MCF 10A (cell line): Measurements from ENCODE around the gene SHPK. TPM values are rescaled to one million over a fixed set of nuclear protein-coding genes. Genes with fewer than 3 reads are reported as not detected.

Experiments
- BruUV-seq: library from RNA; stranded (reverse); fragments of 400-500 nt; replicated peaks from 2 replicates; lab custom pipeline; 2021; lab: Mats Ljungman, UMichigan
- CTCF ChIA-PET: fragments of 300-600 bp; sonication (Branson Sonifier 250); formaldehyde crosslinking; extraction: SDS; loops from one replicate; lab custom pipeline; 2021; ENCODE audit warnings: antibody characterized with exemption, inconsistent platforms; lab: Yijun Ruan, JAX
- POLR2A ChIA-PET: fragments of 300-600, 350-650 bp; sonication (Branson Sonifier 250); formaldehyde crosslinking; extraction: SDS; loops from one replicate; lab custom pipeline; 2020; ENCODE audit warnings: antibody characterized with exemption, inconsistent platforms; lab: Yijun Ruan, JAX
- DNase-seq: peaks from one replicate; pipeline ENCODE4 v3.0.0-alpha.2; 2018; ENCODE audit not compliant: unreplicated experiment
- H3K27ac Mint-ChIP-seq: one replicate; pipeline ENCODE4 v1.8.0; 2022; ENCODE audit warnings: mild to moderate bottlenecking, low read depth, mixed read lengths; ENCODE audit not compliant: unreplicated experiment
- H3K27me3 Mint-ChIP-seq: one replicate; pipeline ENCODE4 v1.8.0; 2022; ENCODE audit warnings: mixed read lengths; ENCODE audit not compliant: insufficient read depth, unreplicated experiment
- H3K36me3 Mint-ChIP-seq: one replicate; pipeline ENCODE4 v1.8.0; 2022; ENCODE audit warnings: mild to moderate bottlenecking, moderate library complexity, mixed read lengths; ENCODE audit not compliant: insufficient read depth, unreplicated experiment
- H3K4me1 Mint-ChIP-seq: one replicate; pipeline ENCODE4 v1.8.0; 2022; ENCODE audit warnings: mixed read lengths; ENCODE audit not compliant: insufficient read depth, unreplicated experiment
- H3K4me3 Mint-ChIP-seq: one replicate; pipeline ENCODE4 v1.8.0; 2022; ENCODE audit warnings: mild to moderate bottlenecking, moderate library complexity, mixed read lengths; ENCODE audit not compliant: unreplicated experiment
- H3K9me3 Mint-ChIP-seq: one replicate; pipeline ENCODE4 v1.8.0; 2022; ENCODE audit warnings: mixed read lengths; ENCODE audit not compliant: unreplicated experiment
- intact Hi-C: fragments of 100-400 bp; cut with micrococcal nuclease; formaldehyde crosslinking; loops from 2 replicates; pipeline ENCODE4 v1.14.1; 2022
- total RNA-seq: library from RNA; stranded (reverse); gene quantifications from 2 replicates; pipeline ENCODE4 v1.2.3, GENCODE V29; 2022
- TF ChIP-seq, protein P1 (sequence below): fragments of 200-600 bp; IDR thresholded peaks from one replicate; pipeline ENCODE4 v1.8.0; 2022; ENCODE audit warnings: antibody characterized with exemption, mild to moderate bottlenecking; ENCODE audit not compliant: unreplicated experiment

The SHPK gene
- total RNA-seq, 1 experiment from 2014 or later: 6.3 TPM

GRCh38 chr17:3559270-3559645, 76.8 kb downstream of the SHPK start:
- POLR2A ChIA-PET: interaction anchor here (1.4 to 1.6 kb wide), 2 partner anchors 16 to 77 kb away, joined by 9 to 10 read pairs; partner anchors contain the start of genes CTNS and SHPK
- H3K9me3 Mint-ChIP-seq: no peaks in the 10 kb centered on the region
- TF ChIP-seq, protein P1, sequence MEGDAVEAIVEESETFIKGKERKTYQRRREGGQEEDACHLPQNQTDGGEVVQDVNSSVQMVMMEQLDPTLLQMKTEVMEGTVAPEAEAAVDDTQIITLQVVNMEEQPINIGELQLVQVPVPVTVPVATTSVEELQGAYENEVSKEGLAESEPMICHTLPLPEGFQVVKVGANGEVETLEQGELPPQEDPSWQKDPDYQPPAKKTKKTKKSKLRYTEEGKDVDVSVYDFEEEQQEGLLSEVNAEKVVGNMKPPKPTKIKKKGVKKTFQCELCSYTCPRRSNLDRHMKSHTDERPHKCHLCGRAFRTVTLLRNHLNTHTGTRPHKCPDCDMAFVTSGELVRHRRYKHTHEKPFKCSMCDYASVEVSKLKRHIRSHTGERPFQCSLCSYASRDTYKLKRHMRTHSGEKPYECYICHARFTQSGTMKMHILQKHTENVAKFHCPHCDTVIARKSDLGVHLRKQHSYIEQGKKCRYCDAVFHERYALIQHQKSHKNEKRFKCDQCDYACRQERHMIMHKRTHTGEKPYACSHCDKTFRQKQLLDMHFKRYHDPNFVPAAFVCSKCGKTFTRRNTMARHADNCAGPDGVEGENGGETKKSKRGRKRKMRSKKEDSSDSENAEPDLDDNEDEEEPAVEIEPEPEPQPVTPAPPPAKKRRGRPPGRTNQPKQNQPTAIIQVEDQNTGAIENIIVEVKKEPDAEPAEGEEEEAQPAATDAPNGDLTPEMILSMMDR: no peak
- H3K4me3 Mint-ChIP-seq: no peak overlapping the region
- H3K4me1 Mint-ChIP-seq: peaks cover 24% of the 10 kb centered on the region
- BruUV-seq: no TSS peak
- H3K36me3 Mint-ChIP-seq: peaks cover 6% of the 10 kb centered on the region
- intact Hi-C loops: loop anchor here (5.0 kb wide), 1 partner anchor 78 kb away; the partner anchor contains the start of genes CTNS and SHPK
- DNase-seq: no peak
- no peaks in the 10 kb centered on the region for H3K27me3 Mint-ChIP-seq
- H3K27ac Mint-ChIP-seq: peak overlapping the region; percentile 92
- CTCF ChIA-PET: interaction anchor here (0.5 kb wide), 1 partner anchor 28 kb away, joined by 4 read pairs; no protein-coding TSS in a partner anchor

DNA sequence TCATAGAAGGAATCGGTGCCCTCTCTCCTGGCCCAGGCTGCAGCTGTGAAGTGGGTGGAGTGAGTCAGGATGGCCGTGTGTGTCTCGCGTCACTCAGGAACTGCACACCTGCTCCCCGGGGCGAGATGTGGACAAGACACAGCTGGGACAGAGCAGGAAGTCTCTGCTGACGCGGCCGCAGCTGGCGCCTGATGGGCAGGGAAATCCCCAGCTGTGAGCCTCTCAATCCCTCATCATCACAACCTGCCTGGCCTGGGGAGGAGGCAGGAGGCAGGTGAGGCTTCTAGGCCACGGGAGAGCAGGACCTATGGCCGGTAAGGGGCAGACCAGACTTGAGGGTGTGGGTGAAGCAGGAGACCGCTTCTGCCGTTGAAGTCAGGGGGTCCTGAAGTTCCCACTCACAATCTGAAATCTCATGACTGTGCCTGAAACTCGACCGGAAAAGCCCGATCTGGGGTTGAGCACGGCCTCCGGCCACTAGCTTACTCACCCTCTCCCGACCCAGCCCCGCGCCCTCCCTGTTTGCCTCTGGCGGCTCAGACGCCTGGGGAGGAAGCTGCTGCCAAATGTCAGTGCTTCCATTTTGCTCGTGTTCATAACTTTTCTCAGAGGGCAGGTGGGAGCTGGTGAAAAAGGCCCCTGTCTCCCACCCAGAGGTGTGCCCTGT, 77.3 kb downstream of the SHPK start:
- H3K36me3 Mint-ChIP-seq: peaks cover 6% of the 10 kb centered on the region
- intact Hi-C loops: loop anchor here (1.0 to 5.0 kb wide), 2 partner anchors 17 to 79 kb away; partner anchors contain the start of genes CTNS and SHPK
- TSS peak; percentile 92 for BruUV-seq
- ChIA-PET CTCF (interaction anchor here (0.5 kb wide), 1 partner anchor 28 kb away, joined by 4 read pairs; no protein-coding TSS in a partner anchor), POLR2A (interaction anchor here (0.8 to 1.6 kb wide), 3 partner anchors 17 to 77 kb away, joined by 4 to 10 read pairs (median 9); partner anchors contain the start of genes CTNS and SHPK)
- TF ChIP-seq, protein P1: no peak
- H3K27me3 Mint-ChIP-seq: no peaks in the 10 kb centered on the region
- DNase-seq: peak; percentile 74
- no peaks in the 10 kb centered on the region for H3K9me3 Mint-ChIP-seq
- peak overlapping the region; percentile 7 for H3K4me3 Mint-ChIP-seq
- H3K4me1 Mint-ChIP-seq: peaks cover 24% of the 10 kb centered on the region
- peak overlapping the region; percentile 92 for H3K27ac Mint-ChIP-seq

Other genes with a start within 250 kb of the SHPK start
- not detected in 2 replicates for gene OR3A2, start 249.9 kb downstream of the SHPK start, total RNA-seq
- gene OR1E1, start 237.8 kb downstream of the SHPK start, total RNA-seq: not detected in 2 replicates
- not detected in 2 replicates for gene OR3A3, start 224.9 kb downstream of the SHPK start, total RNA-seq
- gene OR1E2, start 202.4 kb downstream of the SHPK start, total RNA-seq: not detected in 2 replicates
- not detected in 2 replicates for gene SPATA22, start 164.4 kb downstream of the SHPK start, total RNA-seq
- gene ASPA, start 160.3 kb downstream of the SHPK start, total RNA-seq: 0.54 TPM in 2 replicates
- 4.4 and 5.4 TPM in 2 replicates for gene TRPV3, start 78.4 kb downstream of the SHPK start, total RNA-seq
- gene TRPV1, start 26.8 kb downstream of the SHPK start, total RNA-seq: 2.7 and 5.4 TPM in 2 replicates
- gene CTNS, start 510 bp upstream of the SHPK start, total RNA-seq: 7.1 and 11.4 TPM in 2 replicates
- 130 and 147 TPM in 2 replicates for gene TAX1BP3, start 32.3 kb upstream of the SHPK start, total RNA-seq
- gene EMC6, start 32.6 kb upstream of the SHPK start, total RNA-seq: 72.2 and 78.5 TPM in 2 replicates
- gene P2RX5, start 59.9 kb upstream of the SHPK start, total RNA-seq: 4.8 and 4.9 TPM in 2 replicates
- 3.7 and 6.4 TPM in 2 replicates for gene HASPIN, start 87.7 kb upstream of the SHPK start, total RNA-seq
- gene ITGAE, start 164.9 kb upstream of the SHPK start, total RNA-seq: 23.8 and 26.6 TPM in 2 replicates
- 47.1 and 52.5 TPM in 2 replicates for gene NCBP3, start 210.0 kb upstream of the SHPK start, total RNA-seq